Neural cell (in vitro differentiated cells): Measurements from ENCODE around the gene ZNF22. TPM values are rescaled to one million over a fixed set of nuclear protein-coding genes. Genes with fewer than 3 reads are reported as not detected.

Experiments used
- H2AFZ ChIP-seq: fragments of 200-600, 300-800 bp; sonication (generic), shearing (Covaris generic); 2 replicates; pipeline ENCODE4 v1.6.0; 2014; ENCODE audit warnings: low read depth, mild to moderate bottlenecking, antibody characterized with exemption, low read length, moderate library complexity
- H3F3A ChIP-seq: fragments of 200-600 bp; shearing (Covaris generic); 2 replicates; pipeline ENCODE4 v1.6.1; 2016; ENCODE audit warnings: mild to moderate bottlenecking, moderate library complexity, mixed read lengths, antibody characterized with exemption, low read length; ENCODE audit not compliant: insufficient read depth, poor library complexity, severe bottlenecking
- H3K27ac ChIP-seq: fragments of 200-600, 300-800 bp; sonication (generic), shearing (Covaris generic); 2 replicates; pipeline ENCODE4 v1.5.1; 2014; ENCODE audit warnings: mild to moderate bottlenecking, low read length, moderate library complexity
- H3K27me3 ChIP-seq: fragments of 300-800, 200-600 bp; sonication (generic), shearing (Covaris generic); 2 replicates; pipeline ENCODE4 v1.6.0; 2014; ENCODE audit warnings: mild to moderate bottlenecking, low read depth, low read length, moderate library complexity; ENCODE audit not compliant: insufficient read depth
- H3K36me3 ChIP-seq: fragments of 300-800, 200-600 bp; sonication (generic), shearing (Covaris generic); 2 replicates; pipeline ENCODE4 v1.5.1; 2014; ENCODE audit warnings: mild to moderate bottlenecking, antibody characterized with exemption, low read length, moderate library complexity; ENCODE audit not compliant: insufficient read depth
- H3K4me2 ChIP-seq: fragments of 300-800, 200-600 bp; sonication (generic), shearing (Covaris generic); 2 replicates; pipeline ENCODE4 v1.6.0; 2014; ENCODE audit warnings: mild to moderate bottlenecking, low read length
- H3K4me3 ChIP-seq: fragments of 300-800, 200-600 bp; sonication (generic), shearing (Covaris generic); 2 replicates; pipeline ENCODE4 v1.5.1; 2014; ENCODE audit warnings: mild to moderate bottlenecking, low read length, moderate library complexity
- H3K79me2 ChIP-seq: fragments of 200-600 bp; shearing (Covaris generic); replicated peaks from 2 replicates; pipeline ENCODE4 v1.6.0; 2014; ENCODE audit warnings: mild to moderate bottlenecking, low read length, moderate library complexity; ENCODE audit not compliant: insufficient read depth
- H3K9ac ChIP-seq: fragments of 300-800, 200-600 bp; sonication (generic), shearing (Covaris generic); 2 replicates; pipeline ENCODE4 v1.6.1; 2016; ENCODE audit warnings: mild to moderate bottlenecking, low read length, mixed read lengths
- H3K9me2 ChIP-seq: fragments of 200-600 bp; shearing (Covaris generic); 2 replicates; pipeline ENCODE4 v1.6.1; 2016; ENCODE audit warnings: mild to moderate bottlenecking, low read length, mixed read lengths; ENCODE audit not compliant: insufficient read depth
- H3K9me3 ChIP-seq: fragments of 200-600, 300-800 bp; sonication (generic), shearing (Covaris generic); 2 replicates; pipeline ENCODE4 v1.6.1; 2016; ENCODE audit warnings: mild to moderate bottlenecking, mixed run types, low read length, moderate library complexity, mixed read lengths
- H4K20me1 ChIP-seq: fragments of 200-600 bp; shearing (Covaris generic); 2 replicates; pipeline ENCODE4 v1.6.1; 2016; ENCODE audit warnings: mild to moderate bottlenecking, mixed run types; ENCODE audit not compliant: insufficient read depth
- CTCF ChIP-seq: fragments of 450-650 bp; IDR thresholded peaks from 2 replicates; pipeline ENCODE4 v1.5.1; 2014; ENCODE audit warnings: antibody characterized with exemption, mild to moderate bottlenecking, moderate library complexity; ENCODE audit not compliant: poor library complexity, severe bottlenecking
- EP300 ChIP-seq: fragments of 450-650 bp; conservative IDR thresholded peaks from 2 replicates; pipeline ENCODE4 v1.6.1; 2014; ENCODE audit warnings: antibody characterized with exemption, mild to moderate bottlenecking, moderate library complexity; ENCODE audit not compliant: poor library complexity, severe bottlenecking
- EZH2 ChIP-seq: fragments of 200-600, 300-800 bp; shearing (Covaris generic), sonication (generic); IDR thresholded peaks from 2 replicates; pipeline ENCODE4 v1.6.1; 2014; ENCODE audit warnings: antibody characterized with exemption, low read length, borderline replicate concordance, mild to moderate bottlenecking; ENCODE audit not compliant: insufficient read depth, poor library complexity, severe bottlenecking
- MXI1 ChIP-seq: fragments of 450-650 bp; conservative IDR thresholded peaks from 2 replicates; pipeline ENCODE4 v1.6.1; 2014; ENCODE audit warnings: antibody characterized with exemption, mild to moderate bottlenecking; ENCODE audit not compliant: poor library complexity, severe bottlenecking
- POLR2AphosphoS5 ChIP-seq: IDR thresholded peaks from 2 replicates; pipeline ENCODE4 v1.6.1; 2012
- RAD21 ChIP-seq: fragments of 450-650 bp; conservative IDR thresholded peaks from 2 replicates; pipeline ENCODE4 v1.6.1; 2014; ENCODE audit warnings: antibody characterized with exemption, mild to moderate bottlenecking, moderate library complexity
- SMC3 ChIP-seq: fragments of 450-650 bp; conservative IDR thresholded peaks from 2 replicates; pipeline ENCODE4 v1.6.1; 2014; ENCODE audit warnings: antibody characterized with exemption, mild to moderate bottlenecking, moderate library complexity; ENCODE audit not compliant: poor library complexity
- TAF1 ChIP-seq: IDR thresholded peaks from 2 replicates; pipeline ENCODE4 v1.6.1; 2012; ENCODE audit warnings: low read depth
- polyA plus RNA-seq: library from polyadenylated mRNA; depleted of rRNA; stranded (reverse); fragments of >200 nt; gene quantifications from 2 replicates; pipeline ENCODE4 v1.2.3, GENCODE V29; 2014
- TF ChIP-seq, protein P1 (sequence below): IDR thresholded peaks from 2 replicates; pipeline ENCODE4 v1.6.1; 2012; ENCODE audit warnings: borderline replicate concordance

ZNF22 gene
- polyA plus RNA-seq, 1 donor from 2014 or later = 32.9 TPM

GRCh38 chr10:45004661-45005060 is 3.9 kb downstream of the ZNF22 start:
- Histone ChIP-seq H3K9me2 (no peaks in the 10 kb centered on the region), H3K36me3 (no peaks in the 10 kb centered on the region), H3K4me2 (no peak overlapping the region), H2AFZ (no peak overlapping the region), H3K27ac (no peak overlapping the region), H3F3A (no peaks in the 10 kb centered on the region), H3K4me3 (no peak overlapping the region), H3K27me3 (no peaks in the 10 kb centered on the region), H3K79me2 (peaks cover 14% of the 10 kb centered on the region), H3K9me3 (no peaks in the 10 kb centered on the region), H3K9ac (no peak overlapping the region), H4K20me1 (no peaks in the 10 kb centered on the region)
- TF ChIP-seq EZH2 (no peak), MXI1 (no peak), CTCF (no peak), RAD21 (no peak), EP300 (no peak), TAF1 (no peak), POLR2AphosphoS5 (no peak), SMC3 (no peak)
- TF ChIP-seq, protein P1, sequence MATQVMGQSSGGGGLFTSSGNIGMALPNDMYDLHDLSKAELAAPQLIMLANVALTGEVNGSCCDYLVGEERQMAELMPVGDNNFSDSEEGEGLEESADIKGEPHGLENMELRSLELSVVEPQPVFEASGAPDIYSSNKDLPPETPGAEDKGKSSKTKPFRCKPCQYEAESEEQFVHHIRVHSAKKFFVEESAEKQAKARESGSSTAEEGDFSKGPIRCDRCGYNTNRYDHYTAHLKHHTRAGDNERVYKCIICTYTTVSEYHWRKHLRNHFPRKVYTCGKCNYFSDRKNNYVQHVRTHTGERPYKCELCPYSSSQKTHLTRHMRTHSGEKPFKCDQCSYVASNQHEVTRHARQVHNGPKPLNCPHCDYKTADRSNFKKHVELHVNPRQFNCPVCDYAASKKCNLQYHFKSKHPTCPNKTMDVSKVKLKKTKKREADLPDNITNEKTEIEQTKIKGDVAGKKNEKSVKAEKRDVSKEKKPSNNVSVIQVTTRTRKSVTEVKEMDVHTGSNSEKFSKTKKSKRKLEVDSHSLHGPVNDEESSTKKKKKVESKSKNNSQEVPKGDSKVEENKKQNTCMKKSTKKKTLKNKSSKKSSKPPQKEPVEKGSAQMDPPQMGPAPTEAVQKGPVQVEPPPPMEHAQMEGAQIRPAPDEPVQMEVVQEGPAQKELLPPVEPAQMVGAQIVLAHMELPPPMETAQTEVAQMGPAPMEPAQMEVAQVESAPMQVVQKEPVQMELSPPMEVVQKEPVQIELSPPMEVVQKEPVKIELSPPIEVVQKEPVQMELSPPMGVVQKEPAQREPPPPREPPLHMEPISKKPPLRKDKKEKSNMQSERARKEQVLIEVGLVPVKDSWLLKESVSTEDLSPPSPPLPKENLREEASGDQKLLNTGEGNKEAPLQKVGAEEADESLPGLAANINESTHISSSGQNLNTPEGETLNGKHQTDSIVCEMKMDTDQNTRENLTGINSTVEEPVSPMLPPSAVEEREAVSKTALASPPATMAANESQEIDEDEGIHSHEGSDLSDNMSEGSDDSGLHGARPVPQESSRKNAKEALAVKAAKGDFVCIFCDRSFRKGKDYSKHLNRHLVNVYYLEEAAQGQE = no peak

DNA sequence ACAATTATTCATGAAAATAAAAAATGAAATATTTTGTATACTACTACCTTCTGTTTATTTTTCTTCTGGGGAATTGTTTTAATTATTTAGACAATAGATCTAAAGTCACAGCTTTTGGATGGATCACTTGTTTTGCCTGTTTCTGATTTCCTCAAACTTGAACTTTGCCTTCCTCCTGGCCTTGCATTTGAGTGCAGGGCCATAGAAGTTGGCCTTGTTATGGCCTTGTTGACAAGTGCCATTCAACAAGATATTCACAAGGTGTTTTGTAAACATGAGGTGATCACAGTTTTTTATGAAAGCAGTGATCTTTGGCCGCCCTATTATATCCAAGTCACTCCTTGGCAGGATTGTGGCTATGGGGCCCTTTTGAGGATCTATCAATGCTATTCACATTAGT is 4.6 kb downstream of the ZNF22 start:
- Histone ChIP-seq H3K4me2 (no peak overlapping the region), H3K4me3 (no peak overlapping the region), H3K9me3 (no peaks in the 10 kb centered on the region), H3K27ac (no peak overlapping the region), H2AFZ (no peak overlapping the region), H3K9me2 (no peaks in the 10 kb centered on the region), H4K20me1 (no peaks in the 10 kb centered on the region), H3K36me3 (no peaks in the 10 kb centered on the region), H3F3A (no peaks in the 10 kb centered on the region), H3K9ac (no peak overlapping the region), H3K27me3 (no peaks in the 10 kb centered on the region), H3K79me2 (peaks cover 14% of the 10 kb centered on the region)
- TF ChIP-seq, protein P1 = no peak
- no peak for TF ChIP-seq EP300
- no peak for TF ChIP-seq POLR2AphosphoS5
- no peak for TF ChIP-seq TAF1
- TF ChIP-seq CTCF = no peak
- TF ChIP-seq MXI1 = no peak
- TF ChIP-seq SMC3 = no peak
- no peak for TF ChIP-seq EZH2
- TF ChIP-seq RAD21 = no peak
